BJ (cell line): ENCODE results near the gene PI4K2A. TPM values are rescaled to one million over a fixed set of nuclear protein-coding genes. Genes with fewer than 3 reads are reported as not detected.

ENCODE experiments used
- CTCF ChIA-PET: fragments of 350-600 bp; formaldehyde crosslinking; extraction: SDS; loops from one replicate; lab custom pipeline; 2021; ENCODE audit warnings: antibody characterized with exemption, inconsistent platforms; lab: Yijun Ruan, JAX
- POLR2A ChIA-PET: fragments of 300-600 bp; sonication (Branson Sonifier 250); formaldehyde crosslinking; extraction: SDS; loops from one replicate; lab custom pipeline; 2021; ENCODE audit warnings: antibody characterized with exemption; lab: Charles Lee
- DNase-seq: peaks from one replicate; pipeline ENCODE4 v3.0.0-alpha.2; 2011; ENCODE audit warnings: low read depth
- H3K27me3 ChIP-seq: 2 replicates; pipeline ENCODE4 v1.6.0; 2011; ENCODE audit warnings: low read length; ENCODE audit not compliant: control insufficient read depth, insufficient read depth
- H3K36me3 ChIP-seq: 2 replicates; pipeline ENCODE4 v1.5.1; 2011; ENCODE audit warnings: low read length; ENCODE audit not compliant: control insufficient read depth, insufficient read depth
- H3K4me3 ChIP-seq: 2 replicates; pipeline ENCODE4 v1.5.1; 2011; ENCODE audit warnings: low read depth, mild to moderate bottlenecking, control low read depth, low read length
- CTCF ChIP-seq: IDR thresholded peaks from 2 replicates; pipeline ENCODE4 v1.5.1; 2011; ENCODE audit warnings: low read depth, mild to moderate bottlenecking, control low read depth, inconsistent platforms, low read length, moderate library complexity; ENCODE audit not compliant: insufficient read depth
- polyA plus RNA-seq: library from polyadenylated mRNA; depleted of rRNA; stranded (reverse); fragments of >200 nt; gene quantifications from 2 replicates; pipeline ENCODE4 v1.2.3, GENCODE V29; 2011

The PI4K2A gene
- polyA plus RNA-seq, 1 experiment = 34.6 TPM

- TF ChIP-seq CTCF = no peak
- H3K27me3 ChIP-seq = no peaks in the 10 kb centered on the region
- H3K4me3 ChIP-seq = no peak overlapping the region
- CTCF ChIA-PET = interaction anchor here (0.6 to 1.2 kb wide), 4 partner anchors 16 to 192 kb away, joined by 3 to 5 read pairs (median 4); no protein-coding TSS in a partner anchor
- H3K36me3 ChIP-seq = peaks cover 12% of the 10 kb centered on the region
- POLR2A ChIA-PET = no interaction called here
- DNase-seq = peak; percentile 44
Measured at GRCh38 chr10:97659589-97659988, 19.1 kb downstream of the PI4K2A start.

- H3K27me3 ChIP-seq = no peaks in the 10 kb centered on the region
- DNase-seq = no peak
- peaks cover 14% of the 10 kb centered on the region for H3K36me3 ChIP-seq
- no peak overlapping the region for H3K4me3 ChIP-seq
- POLR2A ChIA-PET = no interaction called here
- TF ChIP-seq CTCF = no peak
- CTCF ChIA-PET = interaction anchor here (0.9 to 3.9 kb wide), 3 partner anchors 12 to 92 kb away, joined by 3 to 13 read pairs (median 4); partner anchors contain the start of gene ANKRD2
Measured at GRCh38 chr10:97664282-97664850, 23.9 kb downstream of the PI4K2A start.

- TF ChIP-seq CTCF = no peak
- Histone ChIP-seq H3K4me3 (no peak overlapping the region), H3K27me3 (no peaks in the 10 kb centered on the region), H3K36me3 (peaks cover 18% of the 10 kb centered on the region)
- DNase-seq = no peak
- CTCF ChIA-PET = interaction anchor here (0.6 to 2.9 kb wide), 2 partner anchors 9 to 28 kb away, joined by 4 to 11 read pairs; no protein-coding TSS in a partner anchor
- POLR2A ChIA-PET = no interaction called here
Measured at GRCh38 chr10:97666992-97667391, 26.5 kb downstream of the PI4K2A start.

- no peak for DNase-seq
- ChIA-PET CTCF (interaction anchor here (0.6 to 2.9 kb wide), 3 partner anchors 9 to 34 kb away, joined by 3 to 11 read pairs (median 4); no protein-coding TSS in a partner anchor), POLR2A (no interaction called here)
- Histone ChIP-seq H3K36me3 (peaks cover 16% of the 10 kb centered on the region), H3K4me3 (no peak overlapping the region), H3K27me3 (no peaks in the 10 kb centered on the region)
- TF ChIP-seq CTCF = no peak
Measured at GRCh38 chr10:97667463-97667862, 27.0 kb downstream of the PI4K2A start.

- ChIA-PET POLR2A (no interaction called here), CTCF (interaction anchor here (0.8 to 1.1 kb wide), 3 partner anchors 9 to 40 kb away, joined by 3 to 5 read pairs (median 3); no protein-coding TSS in a partner anchor)
- no peak for TF ChIP-seq CTCF
- H3K27me3 ChIP-seq = no peaks in the 10 kb centered on the region
- H3K36me3 ChIP-seq = peaks cover 18% of the 10 kb centered on the region
- no peak overlapping the region for H3K4me3 ChIP-seq
- no peak for DNase-seq
Measured at GRCh38 chr10:97669571-97669970, 29.1 kb downstream of the PI4K2A start.
